Dendritic cell treated with granulocyte-macrophage colony-stimulating factor and Interleukin-4, amounts not matched to agents 40 ng/mL and 50 ng/mL, for 4 days (primary cell): ENCODE data around the gene GTF2I.

Experiments
- H3K27ac Mint-ChIP-seq: one replicate; pipeline ENCODE4 v1.8.0; 2022; ENCODE audit warnings: mild to moderate bottlenecking, mixed read lengths
- H3K27me3 Mint-ChIP-seq: one replicate; pipeline ENCODE4 v1.8.0; 2022; ENCODE audit warnings: mild to moderate bottlenecking, mixed read lengths
- H3K36me3 Mint-ChIP-seq: one replicate; pipeline ENCODE4 v1.8.0; 2022; ENCODE audit warnings: low read depth, mixed read lengths
- H3K4me1 Mint-ChIP-seq: one replicate; pipeline ENCODE4 v1.8.0; 2022; ENCODE audit warnings: low read depth, mixed read lengths
- H3K4me3 Mint-ChIP-seq: one replicate; pipeline ENCODE4 v1.8.0; 2022; ENCODE audit warnings: mild to moderate bottlenecking, moderate library complexity, mixed read lengths
- H3K9me3 Mint-ChIP-seq: one replicate; pipeline ENCODE4 v1.8.0; 2022; ENCODE audit warnings: mixed read lengths
- intact Hi-C: fragments of 100-400 bp; cut with micrococcal nuclease; formaldehyde crosslinking; loops from one replicate; pipeline ENCODE4 v1.15.0; 2022

GTF2I gene

DNA sequence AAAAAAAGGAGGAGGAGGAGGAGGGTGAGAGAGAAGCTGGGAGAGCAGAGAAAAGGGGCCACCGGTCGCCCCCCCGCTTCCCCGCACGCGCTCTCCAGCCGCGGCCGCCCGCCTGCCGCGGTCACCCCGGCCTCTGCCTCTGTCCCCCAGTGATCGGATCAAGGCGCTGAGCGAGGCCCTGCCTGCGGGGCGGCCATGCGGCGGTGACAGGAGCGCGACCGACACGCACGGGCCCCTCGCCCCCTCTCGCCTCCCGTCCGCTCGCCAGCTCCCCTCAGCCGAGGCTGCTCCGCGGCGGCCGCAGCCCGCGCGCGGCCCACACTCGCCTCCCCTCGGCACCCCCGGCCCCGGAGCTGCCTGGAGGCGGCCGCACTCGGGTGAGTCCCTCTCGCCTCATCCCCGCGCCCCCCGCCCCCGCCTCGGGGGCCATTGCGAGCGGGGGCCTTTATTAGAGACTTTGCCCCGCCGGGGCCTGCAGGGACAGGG lies at the start of gene GTF2I:
GTF2I (plus strand) TSS at position 27 of the 486 bp plus-strand sequence. CDS start 31,411 bp downstream, outside the sequence.
- intact Hi-C loops = no loop called here
- peak within 1 kb of the TSS; percentile 82 for H3K4me3 Mint-ChIP-seq
- H3K9me3 Mint-ChIP-seq = no peaks in the 10 kb centered on the region

DNA sequence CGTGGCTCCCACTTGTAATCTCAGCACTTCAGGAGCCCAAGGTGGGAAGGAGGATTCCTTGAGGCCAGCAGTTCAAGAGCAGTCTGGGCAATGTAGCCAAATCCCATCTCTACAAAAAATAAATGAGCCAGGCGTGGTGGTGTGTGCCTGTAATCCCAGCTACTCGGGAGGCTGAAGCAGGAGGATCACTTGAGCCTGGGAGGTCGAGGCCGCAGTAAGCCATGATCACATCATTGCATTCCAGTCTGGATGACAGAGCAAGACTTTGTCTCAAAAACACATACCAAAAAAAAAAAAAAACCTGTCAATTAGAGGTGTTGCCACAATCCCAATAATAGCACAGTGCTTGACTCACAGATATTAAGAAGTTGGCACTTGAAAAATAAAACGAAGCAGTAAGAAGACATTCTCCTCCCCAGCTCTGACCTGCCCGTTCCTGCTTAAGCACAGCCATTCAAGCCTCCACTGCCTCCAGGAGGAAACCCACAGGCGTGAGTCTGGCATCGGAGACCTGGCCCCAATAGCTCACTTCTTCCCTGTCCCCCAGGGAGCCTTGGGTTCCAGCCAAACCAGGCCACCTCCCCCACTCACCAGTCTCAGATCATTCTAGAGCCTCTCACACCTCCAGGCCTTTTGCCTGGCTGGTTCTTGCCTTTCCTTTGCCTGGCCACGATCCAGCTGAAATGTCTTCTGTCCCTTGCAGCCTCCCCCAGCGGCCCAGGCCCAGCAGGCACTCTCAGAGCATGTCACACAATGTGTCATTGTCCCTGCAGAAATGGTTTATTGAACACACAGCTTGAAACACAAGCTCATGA lies 45.3 kb upstream of the GTF2I start:
- H3K4me3 Mint-ChIP-seq = no peak overlapping the region
- intact Hi-C loops = no loop called here

More for the DNA sequence above, at the start of gene GTF2I:
- H3K36me3 Mint-ChIP-seq = peaks cover 10% of the 10 kb centered on the region
- peak within 1 kb of the TSS; percentile 92 for H3K27ac Mint-ChIP-seq
- H3K27me3 Mint-ChIP-seq = no peaks in the 10 kb centered on the region
- peaks cover 54% of the 10 kb centered on the region for H3K4me1 Mint-ChIP-seq

DNA sequence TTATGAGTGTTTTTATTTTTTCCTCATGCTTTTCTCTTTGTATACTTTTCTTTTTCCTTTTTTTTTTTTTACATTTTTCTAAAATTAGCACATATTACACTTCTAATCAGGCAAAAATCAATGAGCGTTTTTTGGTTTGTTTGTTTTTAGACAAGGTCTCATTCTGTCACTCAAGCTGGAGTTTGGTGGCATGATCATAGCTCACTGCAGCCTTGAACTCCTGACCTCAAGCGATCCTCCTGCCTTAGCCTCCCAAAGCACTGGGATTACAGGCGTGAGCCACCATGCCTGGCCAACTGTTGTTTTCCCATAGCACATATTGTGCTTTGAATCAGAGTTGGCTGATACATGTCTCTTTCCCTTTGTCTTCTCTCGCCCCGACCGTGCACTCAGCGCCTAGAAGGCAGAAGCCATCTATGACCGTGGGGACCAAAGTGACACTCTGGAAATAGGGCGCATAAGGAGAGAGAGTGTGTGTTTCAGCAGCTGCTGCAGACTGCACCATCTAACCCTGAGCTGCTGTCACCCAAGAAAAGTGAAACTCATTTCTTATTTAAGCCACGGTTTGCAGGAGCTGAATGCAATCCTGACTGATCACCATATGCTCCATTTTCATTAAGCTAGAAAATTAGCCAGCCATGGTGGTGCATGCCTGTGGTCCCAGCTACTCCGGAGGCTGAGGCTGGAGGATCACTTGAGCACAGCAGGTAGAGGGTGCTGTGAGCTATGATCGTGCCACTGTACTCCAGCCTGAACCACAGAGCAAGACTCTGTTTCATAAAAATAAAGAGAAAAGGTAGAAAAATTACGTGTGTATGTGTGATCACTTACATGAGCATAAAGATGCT lies 41.4 kb upstream of the GTF2I start:
- H3K27ac Mint-ChIP-seq = peak overlapping the region; percentile 77
- H3K27me3 Mint-ChIP-seq = peaks cover 5% of the 10 kb centered on the region
- no peaks in the 10 kb centered on the region for H3K9me3 Mint-ChIP-seq
- intact Hi-C loops = no loop called here
- peaks cover 37% of the 10 kb centered on the region for H3K4me1 Mint-ChIP-seq
- H3K4me3 Mint-ChIP-seq = no peak overlapping the region
- no peaks in the 10 kb centered on the region for H3K36me3 Mint-ChIP-seq

More for the DNA sequence above, 45.3 kb upstream of the GTF2I start:
- no peaks in the 10 kb centered on the region for H3K9me3 Mint-ChIP-seq
- no peaks in the 10 kb centered on the region for H3K36me3 Mint-ChIP-seq
- peak overlapping the region; percentile 0 for H3K27ac Mint-ChIP-seq
- H3K27me3 Mint-ChIP-seq = peaks cover 9% of the 10 kb centered on the region
- H3K4me1 Mint-ChIP-seq = peaks cover 44% of the 10 kb centered on the region

GRCh38 chr7:74617180-74617744 lies 40.3 kb upstream of the GTF2I start:
- Mint-ChIP-seq H3K27ac (peak overlapping the region; percentile 77), H3K9me3 (no peaks in the 10 kb centered on the region), H3K4me3 (peak overlapping the region; percentile 34), H3K4me1 (peaks cover 32% of the 10 kb centered on the region), H3K36me3 (no peaks in the 10 kb centered on the region), H3K27me3 (peaks cover 4% of the 10 kb centered on the region)
- intact Hi-C loops = no loop called here

DNA sequence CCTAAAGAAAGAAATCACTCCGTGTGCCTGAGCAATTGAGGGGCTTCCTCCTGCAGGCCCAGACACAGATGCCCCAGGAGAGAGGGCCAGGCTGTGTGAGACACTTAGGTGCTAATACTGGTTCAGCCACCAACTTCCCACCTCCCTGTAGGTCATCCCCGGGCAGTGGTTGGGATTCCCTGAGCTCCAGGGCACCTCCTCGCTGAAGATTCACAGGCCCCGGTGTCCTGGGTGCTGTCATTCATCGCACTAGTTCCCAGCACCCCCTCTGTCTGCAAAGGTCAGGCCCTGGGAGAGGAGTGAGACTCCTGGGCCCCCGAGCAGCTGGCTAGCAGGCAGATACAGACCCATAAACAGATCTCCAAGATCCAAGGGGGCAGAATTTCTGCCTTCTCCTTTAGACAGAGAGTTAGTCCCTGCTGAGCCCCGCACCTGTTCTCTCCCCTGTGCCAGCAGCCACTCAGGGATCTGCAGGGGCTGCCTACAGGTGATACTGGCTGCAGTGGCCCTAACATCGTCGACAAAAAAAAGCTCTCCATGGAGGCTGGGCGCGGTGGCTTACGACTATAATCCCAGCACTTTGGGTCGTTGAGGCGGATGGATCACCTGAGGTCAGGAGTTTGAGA lies 38.2 kb upstream of the GTF2I start:
- Mint-ChIP-seq H3K27ac (no peak overlapping the region), H3K4me3 (no peak overlapping the region), H3K27me3 (no peaks in the 10 kb centered on the region), H3K4me1 (peaks cover 27% of the 10 kb centered on the region), H3K9me3 (no peaks in the 10 kb centered on the region), H3K36me3 (no peaks in the 10 kb centered on the region)
- intact Hi-C loops = no loop called here

- intact Hi-C loops = no loop called here
- peaks cover 20% of the 10 kb centered on the region for H3K4me1 Mint-ChIP-seq
- no peaks in the 10 kb centered on the region for H3K36me3 Mint-ChIP-seq
Observed at GRCh38 chr7:74622228-74622749, 35.2 kb upstream of the GTF2I start.

DNA sequence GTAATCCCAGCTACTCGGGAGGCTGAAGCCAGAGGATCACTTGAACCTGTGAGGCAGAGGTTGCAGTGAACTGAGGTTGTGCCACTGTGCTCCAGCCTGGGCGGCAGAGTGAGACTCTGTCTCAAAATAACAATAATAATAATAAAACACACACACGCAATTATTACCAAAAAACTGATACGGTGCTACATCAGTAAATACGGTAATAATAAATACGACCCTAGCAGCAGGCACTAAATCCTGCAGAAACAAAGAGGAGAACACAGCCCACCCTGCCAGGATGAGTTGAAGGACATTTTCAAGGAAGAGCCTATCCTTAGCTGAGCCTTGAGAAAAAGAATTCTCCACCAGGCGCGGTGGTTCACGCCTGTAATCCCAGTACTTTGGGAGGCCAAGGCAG lies 34.4 kb upstream of the GTF2I start:
- Mint-ChIP-seq H3K9me3 (no peaks in the 10 kb centered on the region), H3K27me3 (peaks cover 1% of the 10 kb centered on the region), H3K4me1 (peaks cover 12% of the 10 kb centered on the region), H3K4me3 (no peak overlapping the region), H3K36me3 (no peaks in the 10 kb centered on the region), H3K27ac (no peak overlapping the region)
- intact Hi-C loops = no loop called here

More at GRCh38 chr7:74622228-74622749, 35.2 kb upstream of the GTF2I start:
- H3K4me3 Mint-ChIP-seq = no peak overlapping the region
- no peak overlapping the region for H3K27ac Mint-ChIP-seq
- peaks cover 1% of the 10 kb centered on the region for H3K27me3 Mint-ChIP-seq
- H3K9me3 Mint-ChIP-seq = no peaks in the 10 kb centered on the region

GRCh38 chr7:74625446-74625845 lies 32.1 kb upstream of the GTF2I start:
- Mint-ChIP-seq H3K9me3 (no peaks in the 10 kb centered on the region), H3K27me3 (peaks cover 1% of the 10 kb centered on the region), H3K36me3 (no peaks in the 10 kb centered on the region), H3K4me1 (peaks cover 11% of the 10 kb centered on the region), H3K27ac (peak overlapping the region; percentile 36), H3K4me3 (no peak overlapping the region)
- intact Hi-C loops = no loop called here

DNA sequence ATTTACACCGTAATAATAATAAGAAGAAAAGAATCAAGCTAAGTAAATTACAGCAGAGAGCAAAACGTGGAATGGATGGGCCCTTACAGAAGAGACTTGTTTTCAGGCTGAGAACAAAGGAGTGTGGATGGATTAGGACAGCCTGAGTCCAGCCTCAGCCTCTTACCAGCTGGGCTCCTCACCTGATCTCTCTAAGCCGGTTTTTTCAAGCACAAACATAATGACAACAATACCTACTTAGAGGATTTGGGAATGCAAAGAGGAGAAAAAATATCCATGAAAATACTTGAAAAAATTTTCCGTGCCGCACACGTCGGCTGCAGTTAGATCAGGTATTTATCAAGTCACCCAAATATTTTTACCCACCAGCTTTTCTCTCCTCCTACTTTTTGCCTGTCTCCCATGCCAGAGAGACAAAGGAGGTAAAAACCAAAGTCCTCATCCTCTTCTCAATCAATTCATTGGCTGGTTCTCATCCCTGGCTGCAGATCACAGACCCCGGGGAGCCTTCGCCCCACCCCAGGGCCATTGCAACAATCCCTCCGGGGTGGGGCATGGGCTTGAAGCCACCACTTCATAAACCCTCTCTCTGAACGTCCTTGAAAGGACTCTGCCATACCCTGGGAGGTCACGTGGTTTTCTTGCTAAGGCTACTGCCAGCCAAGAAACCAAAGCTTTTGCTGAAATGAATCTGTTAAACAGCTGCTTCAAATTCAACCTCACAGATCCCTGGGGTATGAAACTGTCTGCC lies 29.7 kb upstream of the GTF2I start:
- Mint-ChIP-seq H3K4me3 (no peak overlapping the region), H3K4me1 (peaks cover 26% of the 10 kb centered on the region), H3K36me3 (no peaks in the 10 kb centered on the region), H3K27me3 (peaks cover 1% of the 10 kb centered on the region), H3K9me3 (no peaks in the 10 kb centered on the region), H3K27ac (no peak overlapping the region)
- intact Hi-C loops = no loop called here

GRCh38 chr7:74632505-74632904 lies 25.0 kb upstream of the GTF2I start:
- Mint-ChIP-seq H3K4me1 (peaks cover 15% of the 10 kb centered on the region), H3K9me3 (no peaks in the 10 kb centered on the region)

GRCh38 chr7:74633451-74633921 lies 24.0 kb upstream of the GTF2I start:
- no peak overlapping the region for H3K27ac Mint-ChIP-seq
- no peaks in the 10 kb centered on the region for H3K9me3 Mint-ChIP-seq

More at GRCh38 chr7:74632505-74632904, 25.0 kb upstream of the GTF2I start:
- peaks cover 4% of the 10 kb centered on the region for H3K27me3 Mint-ChIP-seq
- no peak overlapping the region for H3K4me3 Mint-ChIP-seq
- H3K27ac Mint-ChIP-seq = no peak overlapping the region
- H3K36me3 Mint-ChIP-seq = no peaks in the 10 kb centered on the region
- intact Hi-C loops = no loop called here

GRCh38 chr7:74637745-74638144 lies 19.8 kb upstream of the GTF2I start:
- Mint-ChIP-seq H3K27ac (no peak overlapping the region), H3K4me1 (peaks cover 10% of the 10 kb centered on the region), H3K4me3 (no peak overlapping the region), H3K36me3 (no peaks in the 10 kb centered on the region), H3K9me3 (no peaks in the 10 kb centered on the region), H3K27me3 (peaks cover 4% of the 10 kb centered on the region)
- intact Hi-C loops = no loop called here

More at GRCh38 chr7:74633451-74633921, 24.0 kb upstream of the GTF2I start:
- Mint-ChIP-seq H3K27me3 (peaks cover 4% of the 10 kb centered on the region), H3K4me3 (no peak overlapping the region), H3K36me3 (no peaks in the 10 kb centered on the region), H3K4me1 (peaks cover 15% of the 10 kb centered on the region)
- intact Hi-C loops = no loop called here
